Spleen (tissue), 11 donors: Measurements from ENCODE around the gene VPS8. TPM values are rescaled to one million over a fixed set of nuclear protein-coding genes. Genes with fewer than 3 reads are reported as not detected.

Experiments
- DNase-seq: peaks from one replicate; pipeline ENCODE4 v3.0.0-alpha.2; 2020
- H3K27ac ChIP-seq, 8 donors: fragments of 200-600 bp; sonication (generic) in 7 of 8; 1 replicate in 4 of 8; 2 replicates in 4 of 8; pipeline versions ENCODE4 v1.5.0 to v1.8.0; 2016 to 2021; ENCODE audit warnings: inconsistent platforms in 4 of 8, mild to moderate bottlenecking in 4 of 8, moderate library complexity in 1 of 8
- H3K27me3 ChIP-seq, 7 donors: fragments of 200-600 bp; sonication (generic) in 6 of 7; replicated peaks in 1 of 7; 1 replicate in 4 of 7; 2 replicates in 3 of 7; pipeline versions ENCODE4 v1.5.0 to v1.8.0; 2016 to 2021; ENCODE audit warnings: inconsistent platforms in 3 of 7, mild to moderate bottlenecking in 1 of 7
- H3K36me3 ChIP-seq, 6 donors: fragments of 200-600 bp; sonication (generic) in 5 of 6; 1 replicate in 4 of 6; 2 replicates in 2 of 6; pipeline versions ENCODE4 v1.5.0 to v1.8.0; 2016 to 2021; ENCODE audit warnings: inconsistent platforms in 2 of 6
- H3K4me1 ChIP-seq, 6 donors: fragments of 200-600 bp; sonication (generic) in 5 of 6; 1 replicate in 3 of 6; 2 replicates in 3 of 6; pipeline versions ENCODE4 v1.5.0 to v1.8.0; 2016 to 2021; ENCODE audit warnings: inconsistent platforms in 3 of 6
- H3K4me3 ChIP-seq, 8 donors: fragments of 200-600 bp; sonication (generic) in 7 of 8; 1 replicate in 4 of 8; 2 replicates in 4 of 8; pipeline versions ENCODE4 v1.5.0 to v1.8.0; 2016 to 2021; ENCODE audit warnings: inconsistent platforms in 4 of 8, mild to moderate bottlenecking in 4 of 8, moderate library complexity in 2 of 8
- H3K9me3 ChIP-seq, 8 donors: fragments of 200-600 bp; sonication (generic) in 7 of 8; 1 replicate in 4 of 8; 2 replicates in 4 of 8; pipeline versions ENCODE4 v1.5.0 to v1.8.0; 2016 to 2021; ENCODE audit warnings: inconsistent platforms in 4 of 8
- CTCF ChIP-seq, 11 experiments: fragments of 200-600 bp in 7 of 11; fragments of 450-650 bp in 4 of 11; sonication (generic) in 4 of 11; IDR thresholded peaks in 8 of 11; conservative IDR thresholded peaks in 3 of 11; 1 replicate in 7 of 11; 2 replicates in 4 of 11; pipeline versions ENCODE4 v1.4.0 to v1.8.0; 2016 to 2021; ENCODE audit warnings: antibody characterized with exemption in 11 of 11, inconsistent platforms in 4 of 11, mild to moderate bottlenecking in 1 of 11
- POLR2A ChIP-seq, 3 donors: fragments of 450-650 bp; IDR thresholded peaks; one replicate each; pipeline ENCODE4 v1.5.1; 2017; ENCODE audit warnings: antibody characterized with exemption in 3 of 3, mild to moderate bottlenecking in 1 of 3
- POLR2AphosphoS5 ChIP-seq, 3 donors: sonication (generic); formaldehyde crosslinking; IDR thresholded peaks; one replicate each; pipeline ENCODE4 v1.5.1; 2017; ENCODE audit warnings: antibody characterized with exemption in 3 of 3
- WGBS, 5 donors: extraction: QIAGEN DNeasy Blood & Tissue Kit in 3 of 5; methylation state at CpG; one replicate each; pipeline versions ENCODE4 v1.1.5 to v1.1.7; 2013 to 2018; 5-methylcytosine and 5-hydroxymethylcytosine counted together
- intact Hi-C: fragments of 100-400 bp; cut with DNase I; formaldehyde crosslinking; loops from one replicate; pipeline ENCODE4 v1.15.0; 2023; ENCODE audit warnings: low total_unique reads
- polyA plus RNA-seq, 3 donors: library from polyadenylated mRNA; stranded (reverse); fragments of 200-250 nt; gene quantifications; one replicate each; pipeline ENCODE4 v1.2.1, GENCODE V29; 2013
- total RNA-seq, 7 donors: library from RNA; depleted of rRNA in 3 of 7; stranded (reverse); fragments of >200 nt in 3 of 7; fragmentation: NEBNext Ultra II Directional in 4 of 7; extraction: Animal tissue kit (Norgen Biotek cat#: 25700) in 4 of 7; gene quantifications; one replicate each; pipeline versions ENCODE4 v1.1.0 to v1.2.1, GENCODE V29; 2016 to 2021
- donor health status: healthy with polysubstance abuse.
- donor health status: DM: no; HTN: no; CAD: no; lungs with moderate emphysema.
- donor health status: DM: no; HTN: no; CAD: no.
- donor health status: Bipolar disorder and iron deficiency.
- donor health status: healthy.
- donor health status: DM: no; HTN: no; CAD: no.
- donor health status: DM: yes; HTN: yes; CAD: no.

Gene VPS8
- total and polyA plus RNA-seq, 10 donors, result 9.1 to 169 (median 97.5) TPM

- DNase-seq, result no peak
- Histone ChIP-seq H3K36me3 (no peaks in the 10 kb centered on the region), H3K4me3 (no peak overlapping the region), H3K27me3 (peaks cover 0 to 11% (median 0%) of the 10 kb centered on the region in 7 donors), H3K9me3 (no peaks in the 10 kb centered on the region), H3K4me1 (peaks cover 0 to 27% (median 21%) of the 10 kb centered on the region in 6 donors), H3K27ac (no peak overlapping the region)
- 75 to 84% (median 79%) methylated on average over 5 of the region's 5 CpGs for WGBS, 5 donors
- TF ChIP-seq POLR2A (IDR thresholded peaks at IDR 0.05), result no peak
- no peak for TF ChIP-seq CTCF (IDR thresholded peaks at IDR 0.05 in 8 of 11, conservative IDR thresholded peaks at IDR 0.05 in 3 of 11)
- TF ChIP-seq POLR2AphosphoS5 (IDR thresholded peaks at IDR 0.05), result no peak
- intact Hi-C loops, result no loop called here
Measured at GRCh38 chr3:184789314-184789998, 22.5 kb upstream of the VPS8 start.

- peaks cover 0 to 14% (median 9%) of the 10 kb centered on the region in 6 donors for H3K4me1 ChIP-seq
- 66 to 80% (median 76%) methylated on average over 3 of the region's 3 CpGs for WGBS, 5 donors
- peaks cover 0 to 1% (median 0%) of the 10 kb centered on the region in 7 donors for H3K27me3 ChIP-seq
- TF ChIP-seq POLR2A (IDR thresholded peaks at IDR 0.05) (no peak), POLR2AphosphoS5 (IDR thresholded peaks at IDR 0.05) (no peak), CTCF (IDR thresholded peaks at IDR 0.05 in 8 of 11, conservative IDR thresholded peaks at IDR 0.05 in 3 of 11) (no peak)
- no peak overlapping the region for H3K27ac ChIP-seq
- no peaks in the 10 kb centered on the region for H3K9me3 ChIP-seq
- H3K4me3 ChIP-seq, result no peak overlapping the region
- H3K36me3 ChIP-seq, result no peaks in the 10 kb centered on the region
- intact Hi-C loops, result no loop called here
- no peak for DNase-seq
Measured at GRCh38 chr3:184791171-184791570, 20.8 kb upstream of the VPS8 start.

GRCh38 chr3:184795522-184796190 lies 16.3 kb upstream of the VPS8 start:
- Histone ChIP-seq H3K9me3 (no peaks in the 10 kb centered on the region), H3K27me3 (peaks cover 0 to 26% (median 4%) of the 10 kb centered on the region in 7 donors), H3K36me3 (no peaks in the 10 kb centered on the region), H3K27ac (no peak overlapping the region), H3K4me3 (no peak overlapping the region), H3K4me1 (peaks cover 0 to 4% (median 0%) of the 10 kb centered on the region in 6 donors)
- WGBS, 5 donors, result 57 to 75% (median 63%) methylated on average over 4 of the region's 4 CpGs
- intact Hi-C loops, result no loop called here
- DNase-seq, result no peak
- no peak for TF ChIP-seq CTCF (IDR thresholded peaks at IDR 0.05 in 8 of 11, conservative IDR thresholded peaks at IDR 0.05 in 3 of 11)
- no peak for TF ChIP-seq POLR2AphosphoS5 (IDR thresholded peaks at IDR 0.05)
- no peak for TF ChIP-seq POLR2A (IDR thresholded peaks at IDR 0.05)

- no peak for DNase-seq
- Histone ChIP-seq H3K9me3 (no peaks in the 10 kb centered on the region), H3K4me1 (peaks cover 0 to 4% (median 0%) of the 10 kb centered on the region in 6 donors), H3K36me3 (no peaks in the 10 kb centered on the region), H3K27me3 (peaks cover 0 to 26% (median 4%) of the 10 kb centered on the region in 7 donors), H3K4me3 (no peak overlapping the region), H3K27ac (no peak overlapping the region)
- 62 to 80% (median 70%) methylated on average over 8 of the region's 8 CpGs for whole genome bisulfite sequencing, 5 donors
- TF ChIP-seq POLR2AphosphoS5 (IDR thresholded peaks at IDR 0.05), result no peak
- TF ChIP-seq POLR2A (IDR thresholded peaks at IDR 0.05), result no peak
- no peak for TF ChIP-seq CTCF (IDR thresholded peaks at IDR 0.05 in 8 of 11, conservative IDR thresholded peaks at IDR 0.05 in 3 of 11)
- intact Hi-C loops, result no loop called here
Measured at GRCh38 chr3:184796551-184796950, 15.4 kb upstream of the VPS8 start.
